GM12878 (cell line): ENCODE measurements around the gene RARRES1. TPM values are rescaled to one million over a fixed set of nuclear protein-coding genes. Genes with fewer than 3 reads are reported as not detected.

ENCODE experiments used
- ATAC-seq: fragments of 200-7000 bp; cut with Tn5 transposase; 3 replicates; pipeline ENCODE4 v1.9.1; 2020; ENCODE audit warnings: mild to moderate bottlenecking, moderate library complexity
- BruUV-seq: library from RNA; stranded (reverse); fragments of 400-500 nt; replicated peaks from 2 replicates; lab custom pipeline; 2021; lab: Mats Ljungman, UMichigan
- CTCF ChIA-PET: fragments of 300-600 bp; sonication (Branson Sonifier 250); formaldehyde crosslinking; extraction: SDS; loops from one replicate; lab custom pipeline; 2021; ENCODE audit warnings: inconsistent platforms; lab: Yijun Ruan, JAX
- POLR2A ChIA-PET: fragments of 350-600 bp; formaldehyde crosslinking; extraction: SDS; loops from one replicate; lab custom pipeline; 2021; ENCODE audit warnings: inconsistent platforms; lab: Charles Lee
- RAD21 ChIA-PET: fragments of 300-600 bp; sonication (Branson Sonifier 250); formaldehyde crosslinking; loops from one replicate; lab custom pipeline; 2023; ENCODE audit warnings: antibody characterized with exemption; ENCODE audit not compliant: unreplicated experiment; lab: Charles Lee
- SMC1A ChIA-PET: fragments of 300-600 bp; sonication (Branson Sonifier 250); formaldehyde crosslinking; loops from one replicate; lab custom pipeline; 2023; ENCODE audit not compliant: unreplicated experiment, uncharacterized antibody; lab: Charles Lee
- DNase-seq: peaks from one replicate; pipeline ENCODE4 v3.0.0-alpha.2; 2011; ENCODE audit warnings: low read depth, low spot score
- FAIRE-seq: peaks from 3 replicates; lab custom pipeline; 2011; peaks lifted over from hg19 to GRCh38; lab: Jason Lieb, UNC
- H2AFZ ChIP-seq: 2 replicates; pipeline ENCODE4 v1.6.0; 2011; ENCODE audit warnings: low read depth, low read length, control low read depth; ENCODE audit not compliant: control insufficient read depth
- H3K27ac ChIP-seq: 2 replicates; pipeline ENCODE4 v1.5.1; 2011; ENCODE audit warnings: control low read depth; ENCODE audit not compliant: control insufficient read depth, insufficient read depth
- H3K27me3 ChIP-seq, 2 experiments: replicated peaks in 1 of 2; 2 replicates each; pipeline versions ENCODE4 v1.6.0 to v1.6.1; 2011; ENCODE audit warnings: low read length in 1 of 2; ENCODE audit not compliant: control insufficient read depth in 2 of 2, insufficient read depth in 2 of 2
- H3K36me3 ChIP-seq, 2 experiments: 2 replicates each; pipeline ENCODE4 v1.5.1; 2011; ENCODE audit warnings: low read length in 1 of 2; ENCODE audit not compliant: control insufficient read depth in 2 of 2, insufficient read depth in 2 of 2
- H3K4me1 ChIP-seq: 2 replicates; pipeline ENCODE4 v1.6.1; 2011; ENCODE audit warnings: mild to moderate bottlenecking, low read length, moderate library complexity, mixed read lengths; ENCODE audit not compliant: control insufficient read depth, insufficient read depth
- H3K4me2 ChIP-seq: 2 replicates; pipeline ENCODE4 v1.6.0; 2011; ENCODE audit warnings: control low read depth; ENCODE audit not compliant: control insufficient read depth, insufficient read depth
- H3K4me3 ChIP-seq: fragments of 200-600 bp; sonication (generic); 2 replicates; pipeline ENCODE4 v1.5.1; 2016
- H3K79me2 ChIP-seq: 2 replicates; pipeline ENCODE4 v1.6.0; 2011; ENCODE audit warnings: low read length; ENCODE audit not compliant: control insufficient read depth, insufficient read depth
- H3K9ac ChIP-seq: 2 replicates; pipeline ENCODE4 v1.8.0; 2011; ENCODE audit warnings: low read length, control low read depth, mixed read lengths; ENCODE audit not compliant: control insufficient read depth, insufficient read depth
- H3K9me3 ChIP-seq: replicated peaks from 3 replicates; pipeline ENCODE4 v1.5.1; 2011; ENCODE audit warnings: mild to moderate bottlenecking, low read length; ENCODE audit not compliant: control insufficient read depth, insufficient read depth
- H4K20me1 ChIP-seq: 2 replicates; pipeline ENCODE4 v1.6.0; 2011; ENCODE audit not compliant: control insufficient read depth, insufficient read depth
- CBX5 ChIP-seq: sonication (generic); IDR thresholded peaks from 2 replicates; pipeline ENCODE4 v1.6.1; 2016; ENCODE audit warnings: low read depth, moderate library complexity, mild to moderate bottlenecking, inconsistent platforms
- ESRRA ChIP-seq: IDR thresholded peaks from 2 replicates; pipeline ENCODE4 v1.6.1; 2012; ENCODE audit warnings: mild to moderate bottlenecking, low read length, improper control_type of control experiment
- ETV6 ChIP-seq, 2 experiments: fragments of 450-650 bp in 1 of 2; IDR thresholded peaks in 1 of 2; conservative IDR thresholded peaks in 1 of 2; 2 replicates each; pipeline ENCODE4 v1.6.1; 2014; ENCODE audit warnings: antibody characterized with exemption in 1 of 2, borderline replicate concordance in 1 of 2, low read depth in 1 of 2, mild to moderate bottlenecking in 1 of 2, moderate library complexity in 1 of 2
- EZH2 ChIP-seq: IDR thresholded peaks from 2 replicates; pipeline ENCODE4 v1.6.1; 2012; ENCODE audit warnings: low read depth, mild to moderate bottlenecking, control low read depth, inconsistent platforms, low read length, borderline replicate concordance; ENCODE audit not compliant: control insufficient read depth
- HDAC2 ChIP-seq: fragments of 200-600 bp; sonication (generic); IDR thresholded peaks from 2 replicates; pipeline ENCODE4 v1.6.1; 2017
- TCF3 ChIP-seq: IDR thresholded peaks from 2 replicates; pipeline ENCODE4 v1.6.1; 2012; ENCODE audit warnings: low read depth, mild to moderate bottlenecking, low read length, borderline replicate concordance; ENCODE audit not compliant: insufficient read depth
- WGBS: methylation state at CpG from one replicate; pipeline ENCODE4 v1.1.6; 2016; ENCODE audit warnings: low lambda C conversion rate; ENCODE audit not compliant: insufficient replicate concordance, insufficient coverage; ENCODE audit errors: missing lambda C conversion rate; 5-methylcytosine and 5-hydroxymethylcytosine counted together
- in situ Hi-C: fragments of 300-500 bp; cut with MboI; formaldehyde crosslinking; loops from 9 replicates; pipeline ENCODE4 v1.14.3; 2018; ENCODE audit warnings: mixed read lengths
- intact Hi-C: fragments of 100-400 bp; cut with micrococcal nuclease; formaldehyde crosslinking; loops from one replicate; pipeline ENCODE4 v1.14.2; 2022; ENCODE audit not compliant: unreplicated experiment
- polyA plus RNA-seq, 11 experiments: library from polyadenylated mRNA; depleted of rRNA in 4 of 11; unstranded in 6 of 11; stranded (reverse) in 5 of 11; fragments of >200 nt; fragmentation: Nextera tagmentation in 4 of 11; fragmentation: Illumina TruSeq in 1 of 11; extraction: Ambion mirVana in 4 of 11; extraction: Trizol in 1 of 11; gene quantifications; 1 replicate in 1 of 11; 2 replicates in 10 of 11; pipeline versions ENCODE4 v1.2.1 to v1.2.3, GENCODE V29; 2011 to 2016; ENCODE audit warnings: inconsistent platforms in 2 of 11, missing spikeins in 2 of 11, low read depth in 1 of 11
- total RNA-seq, 4 experiments: library from RNA; depleted of rRNA in 3 of 4; stranded (reverse); fragments of >200 nt in 3 of 4; fragmentation: Illumina TruSeq in 1 of 4; extraction: Trizol in 1 of 4; gene quantifications; 2 replicates each; pipeline versions ENCODE4 v1.2.1 to v1.2.3, GENCODE V29; 2013 to 2021
- TF ChIP-seq, protein P1 (sequence below): IDR thresholded peaks from 2 replicates; pipeline ENCODE4 v1.6.1; 2011; ENCODE audit warnings: borderline replicate concordance, low read depth, mild to moderate bottlenecking, moderate library complexity, mixed read lengths, low read length; ENCODE audit not compliant: insufficient read depth; ENCODE audit errors: extremely low read length

RARRES1 gene
- total and polyA plus RNA-seq, 10 of the 15 experiments (the other 5 are each of a cell fraction or from before 2014, with no cell fraction given): 0.02 to 0.83 (median 0.63) TPM; not detected in 7

DNA sequence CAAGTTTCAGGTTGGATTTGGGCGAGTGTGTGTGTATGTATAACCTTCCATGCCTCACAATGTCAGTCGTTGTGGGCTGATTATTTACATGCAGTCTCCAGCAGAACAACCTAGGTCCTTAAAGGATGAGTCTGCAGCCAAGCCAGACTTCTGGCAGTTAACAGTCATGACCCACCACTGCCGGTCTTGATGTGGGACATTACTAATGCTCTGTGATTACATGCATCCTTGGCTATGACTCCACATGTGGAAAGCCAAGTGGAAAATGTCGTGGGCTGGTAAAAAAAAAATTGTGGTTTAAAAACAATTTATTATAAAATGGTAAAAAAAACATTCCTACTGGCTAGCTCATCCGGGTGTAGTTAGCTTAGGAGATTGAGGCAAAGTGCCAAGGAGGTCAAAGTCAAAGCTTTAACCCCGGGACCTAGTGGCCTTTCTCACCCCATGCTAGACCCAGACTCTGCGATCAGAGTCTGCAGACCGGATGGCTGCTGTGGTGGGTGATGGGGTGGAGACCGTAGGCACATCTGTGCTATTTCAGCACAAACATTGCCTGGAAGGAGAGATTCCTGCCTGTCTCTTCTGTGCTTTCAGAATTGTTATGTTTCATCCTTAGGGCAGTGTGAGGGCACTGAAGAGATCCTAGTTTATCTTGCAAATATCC, 6.8 kb downstream of the RARRES1 start (continued):
- TF ChIP-seq, protein P1, sequence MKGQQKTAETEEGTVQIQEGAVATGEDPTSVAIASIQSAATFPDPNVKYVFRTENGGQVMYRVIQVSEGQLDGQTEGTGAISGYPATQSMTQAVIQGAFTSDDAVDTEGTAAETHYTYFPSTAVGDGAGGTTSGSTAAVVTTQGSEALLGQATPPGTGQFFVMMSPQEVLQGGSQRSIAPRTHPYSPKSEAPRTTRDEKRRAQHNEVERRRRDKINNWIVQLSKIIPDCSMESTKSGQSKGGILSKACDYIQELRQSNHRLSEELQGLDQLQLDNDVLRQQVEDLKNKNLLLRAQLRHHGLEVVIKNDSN: no peak
- TF ChIP-seq HDAC2: no peak
- TF ChIP-seq TCF3: no peak
- no peak for TF ChIP-seq CBX5
- no peak for TF ChIP-seq ETV6 (conservative IDR thresholded peaks at IDR 0.05 in 1 of 2, IDR thresholded peaks at IDR 0.05 in 1 of 2; ENCODE audit: borderline replicate concordance in 1 of 2, low read depth in 1 of 2)

DNA sequence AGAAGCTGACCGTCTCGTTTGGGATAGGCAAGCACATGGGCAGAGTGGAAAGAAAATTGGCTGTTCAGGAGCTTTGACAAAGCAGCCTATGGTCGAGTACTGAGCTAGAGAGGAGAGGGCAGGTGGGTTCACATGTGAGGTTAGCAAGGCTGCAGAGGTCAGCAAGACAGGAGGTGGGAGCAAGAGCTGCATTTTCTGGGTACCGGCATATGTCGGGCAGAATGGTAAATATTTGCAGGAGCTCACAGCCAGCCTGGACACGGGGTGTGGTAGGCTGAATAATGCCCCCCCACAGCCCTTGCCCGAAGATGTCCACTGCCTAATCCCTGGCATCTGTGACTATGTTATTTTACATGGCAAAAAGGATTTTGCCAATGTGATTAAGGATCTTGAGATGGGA, 8.3 kb downstream of the RARRES1 start:
- TF ChIP-seq ESRRA: no peak
- no peak for TF ChIP-seq EZH2
- H2AFZ ChIP-seq: no peak overlapping the region
- CTCF ChIA-PET: interaction anchor here (1.1 to 2.1 kb wide), 2 partner anchors 65 to 68 kb away, joined by 4 to 10 read pairs; no protein-coding TSS in a partner anchor
- in situ Hi-C loops: loop anchor here (5.0 kb wide), 1 partner anchor 68 kb away; no protein-coding TSS in a partner anchor
- no peaks in the 10 kb centered on the region for H3K27me3 ChIP-seq
- DNase-seq: no peak
- POLR2A ChIA-PET: no interaction called here
- H3K4me1 ChIP-seq: no peaks in the 10 kb centered on the region
- H3K9ac ChIP-seq: no peak overlapping the region
- H3K36me3 ChIP-seq: no peaks in the 10 kb centered on the region; a peak in 1 of 4 replicates
- H3K79me2 ChIP-seq: no peaks in the 10 kb centered on the region
- H3K4me3 ChIP-seq: no peak overlapping the region
- intact Hi-C loops: no loop called here
- no peak for ATAC-seq
- RAD21 ChIA-PET: no interaction called here
- no peaks in the 10 kb centered on the region for H4K20me1 ChIP-seq
- 93% methylated on average over 7 of the region's 7 CpGs for WGBS
- FAIRE-seq: no peak
- H3K9me3 ChIP-seq: no peaks in the 10 kb centered on the region
- SMC1A ChIA-PET: interaction anchor here (0.6 kb wide), 1 partner anchor 15 kb away, joined by 3 read pairs; no protein-coding TSS in a partner anchor
- no TSS peak for BruUV-seq
- no peak overlapping the region for H3K27ac ChIP-seq
- no peak overlapping the region for H3K4me2 ChIP-seq
